Thyroid gland (tissue), 4 donors: ENCODE measurements around the gene POLL.

ENCODE experiments used
- POLR2A ChIP-seq, 2 donors: fragments of 450-650 bp; IDR thresholded peaks; one replicate each; pipeline ENCODE4 v1.6.1; 2017; ENCODE audit warnings: antibody characterized with exemption in 2 of 2, mild to moderate bottlenecking in 2 of 2, moderate library complexity in 1 of 2
- TF ChIP-seq, protein P1 (sequence below), 6 experiments: fragments of 200-600 bp in 3 of 6; fragments of 450-650 bp in 3 of 6; sonication (generic) in 3 of 6; IDR thresholded peaks; one replicate each; pipeline ENCODE4 v1.5.1; 2016 to 2019; ENCODE audit warnings: antibody characterized with exemption in 6 of 6, mild to moderate bottlenecking in 2 of 6, inconsistent platforms in 1 of 6, moderate library complexity in 1 of 6

GRCh38 chr10:101563497-101564040 lies 24.5 kb downstream of the POLL start:
- TF ChIP-seq POLR2A (IDR thresholded peaks at IDR 0.05) = no peak
- TF ChIP-seq, protein P1, sequence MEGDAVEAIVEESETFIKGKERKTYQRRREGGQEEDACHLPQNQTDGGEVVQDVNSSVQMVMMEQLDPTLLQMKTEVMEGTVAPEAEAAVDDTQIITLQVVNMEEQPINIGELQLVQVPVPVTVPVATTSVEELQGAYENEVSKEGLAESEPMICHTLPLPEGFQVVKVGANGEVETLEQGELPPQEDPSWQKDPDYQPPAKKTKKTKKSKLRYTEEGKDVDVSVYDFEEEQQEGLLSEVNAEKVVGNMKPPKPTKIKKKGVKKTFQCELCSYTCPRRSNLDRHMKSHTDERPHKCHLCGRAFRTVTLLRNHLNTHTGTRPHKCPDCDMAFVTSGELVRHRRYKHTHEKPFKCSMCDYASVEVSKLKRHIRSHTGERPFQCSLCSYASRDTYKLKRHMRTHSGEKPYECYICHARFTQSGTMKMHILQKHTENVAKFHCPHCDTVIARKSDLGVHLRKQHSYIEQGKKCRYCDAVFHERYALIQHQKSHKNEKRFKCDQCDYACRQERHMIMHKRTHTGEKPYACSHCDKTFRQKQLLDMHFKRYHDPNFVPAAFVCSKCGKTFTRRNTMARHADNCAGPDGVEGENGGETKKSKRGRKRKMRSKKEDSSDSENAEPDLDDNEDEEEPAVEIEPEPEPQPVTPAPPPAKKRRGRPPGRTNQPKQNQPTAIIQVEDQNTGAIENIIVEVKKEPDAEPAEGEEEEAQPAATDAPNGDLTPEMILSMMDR (IDR thresholded peaks at IDR 0.05) = no peak
